Fibroblast of mammary gland (primary cell): ENCODE data around the gene CDH4.

Experiments used
- DNase-seq: peaks from one replicate; pipeline ENCODE4 v3.0.0-alpha.2; 2010; ENCODE audit warnings: low read depth
- H3K4me3 ChIP-seq: 2 replicates; pipeline ENCODE4 v1.5.1; 2011; ENCODE audit warnings: low read depth, mild to moderate bottlenecking, low read length, moderate library complexity; ENCODE audit not compliant: control insufficient read depth
- CTCF ChIP-seq: conservative IDR thresholded peaks from 2 replicates; pipeline ENCODE4 v1.5.1; 2011; ENCODE audit warnings: low read depth, low read length, inconsistent platforms; ENCODE audit not compliant: control insufficient read depth, insufficient read depth

Gene CDH4

GRCh38 chr20:61361501-61361900, 109.4 kb downstream of the CDH4 start:
- TF ChIP-seq CTCF, result no peak
- no peak for DNase-seq

GRCh38 chr20:61364147-61364546, 112.1 kb downstream of the CDH4 start:
- DNase-seq, result no peak
- H3K4me3 ChIP-seq, result no peak overlapping the region
- TF ChIP-seq CTCF, result no peak

More at GRCh38 chr20:61361501-61361900, 109.4 kb downstream of the CDH4 start:
- no peak overlapping the region for H3K4me3 ChIP-seq

- H3K4me3 ChIP-seq, result no peak overlapping the region
- no peak for DNase-seq
- no peak for TF ChIP-seq CTCF
Observed at GRCh38 chr20:61366914-61367313, 114.9 kb downstream of the CDH4 start.

GRCh38 chr20:61369731-61370520, 117.9 kb downstream of the CDH4 start:
- no peak for DNase-seq
- no peak overlapping the region for H3K4me3 ChIP-seq
- no peak for TF ChIP-seq CTCF

GRCh38 chr20:61370841-61371303, 118.8 kb downstream of the CDH4 start:
- DNase-seq, result no peak
- H3K4me3 ChIP-seq, result no peak overlapping the region
- no peak for TF ChIP-seq CTCF

GRCh38 chr20:61371501-61372136, 119.6 kb downstream of the CDH4 start:
- TF ChIP-seq CTCF, result no peak
- no peak overlapping the region for H3K4me3 ChIP-seq
- no peak for DNase-seq
